Liver (tissue), 9 donors: ENCODE results near the gene LOXL3. TPM values are rescaled to one million over a fixed set of nuclear protein-coding genes. Genes with fewer than 3 reads are reported as not detected.

Experiments
- DNase-seq: peaks from one replicate; pipeline ENCODE4 v3.0.0-alpha.2; 2017; ENCODE audit warnings: low spot score
- H3K27ac ChIP-seq, 2 donors: one replicate each; pipeline ENCODE4 v1.7.0; 2013; ENCODE audit warnings: inconsistent platforms in 2 of 2, low read length in 2 of 2, control low read depth in 1 of 2, low read depth in 1 of 2, mild to moderate bottlenecking in 1 of 2
- H3K27me3 ChIP-seq, 4 donors: one replicate each; pipeline versions ENCODE4 v1.6.1 to v1.7.0; 2013; ENCODE audit warnings: low read length in 3 of 4, inconsistent platforms in 1 of 4, mild to moderate bottlenecking in 1 of 4, moderate library complexity in 1 of 4; ENCODE audit not compliant: control insufficient read depth in 4 of 4, insufficient read depth in 4 of 4
- H3K36me3 ChIP-seq, 4 donors: one replicate each; pipeline versions ENCODE4 v1.6.1 to v1.7.0; 2013; ENCODE audit warnings: low read length in 3 of 4, mild to moderate bottlenecking in 3 of 4, low read depth in 1 of 4, moderate library complexity in 1 of 4; ENCODE audit not compliant: control insufficient read depth in 4 of 4, insufficient read depth in 3 of 4
- H3K4me1 ChIP-seq, 4 donors: one replicate each; pipeline versions ENCODE4 v1.6.1 to v1.7.0; 2013; ENCODE audit warnings: low read length in 3 of 4, mild to moderate bottlenecking in 3 of 4, moderate library complexity in 1 of 4; ENCODE audit not compliant: control insufficient read depth in 4 of 4, insufficient read depth in 4 of 4
- H3K4me3 ChIP-seq, 3 donors: one replicate each; pipeline versions ENCODE4 v1.6.1 to v1.7.0; 2013; ENCODE audit warnings: low read length in 3 of 3, control low read depth in 1 of 3, low read depth in 1 of 3, mild to moderate bottlenecking in 1 of 3
- H3K9ac ChIP-seq, 2 donors: one replicate each; pipeline ENCODE4 v1.7.0; 2013; ENCODE audit warnings: low read length in 2 of 2, mild to moderate bottlenecking in 2 of 2, moderate library complexity in 2 of 2, control low read depth in 1 of 2, low read depth in 1 of 2
- H3K9me3 ChIP-seq, 4 donors: one replicate each; pipeline versions ENCODE4 v1.6.1 to v1.7.0; 2013; ENCODE audit warnings: low read length in 3 of 4; ENCODE audit not compliant: control insufficient read depth in 4 of 4
- CTCF ChIP-seq: fragments of 150-350 bp; IDR thresholded peaks from 2 replicates; pipeline ENCODE4 v1.5.1; 2017; ENCODE audit warnings: improper control_type of control experiment, low read depth, low read length; ENCODE audit not compliant: missing input control
- FOXA1 ChIP-seq: IDR thresholded peaks from 2 replicates; pipeline ENCODE4 v1.6.1; 2016; ENCODE audit warnings: antibody characterized with exemption
- FOXA2 ChIP-seq: IDR thresholded peaks from 2 replicates; pipeline ENCODE4 v1.6.1; 2016; ENCODE audit warnings: antibody characterized with exemption
- HNF4G ChIP-seq: IDR thresholded peaks from 2 replicates; pipeline ENCODE4 v1.6.1; 2016; ENCODE audit warnings: antibody characterized with exemption
- MAX ChIP-seq: IDR thresholded peaks from 2 replicates; pipeline ENCODE4 v1.6.1; 2016; ENCODE audit warnings: antibody characterized with exemption
- REST ChIP-seq: IDR thresholded peaks from 2 replicates; pipeline ENCODE4 v1.6.1; 2016; ENCODE audit warnings: antibody characterized with exemption, mild to moderate bottlenecking
- RXRA ChIP-seq, 2 donors: IDR thresholded peaks; 2 replicates each; pipeline ENCODE4 v1.6.1; 2017 to 2018; ENCODE audit warnings: antibody characterized with exemption in 2 of 2, mild to moderate bottlenecking in 1 of 2
- SP1 ChIP-seq: IDR thresholded peaks from 2 replicates; pipeline ENCODE4 v1.6.1; 2018; ENCODE audit warnings: antibody characterized with exemption, mild to moderate bottlenecking
- TAF1 ChIP-seq: conservative IDR thresholded peaks from 2 replicates; pipeline ENCODE4 v1.6.1; 2016; ENCODE audit warnings: antibody characterized with exemption, mild to moderate bottlenecking
- whole genome bisulfite sequencing: extraction: QIAGEN DNeasy Blood & Tissue Kit; methylation state at CpG from one replicate; pipeline ENCODE4 v1.1.7; 2013; 5-methylcytosine and 5-hydroxymethylcytosine counted together
- polyA plus RNA-seq, 2 donors: library from polyadenylated mRNA; stranded (reverse) in 1 of 2; unstranded in 1 of 2; fragments of 200-250 nt in 1 of 2; fragments of >200 nt in 1 of 2; fragmentation: Nextera tagmentation in 1 of 2; extraction: Ambion mirVana in 1 of 2; gene quantifications; one replicate each; pipeline versions ENCODE4 v1.2.1 to v1.2.3, GENCODE V29; 2013 to 2015
- total RNA-seq, 2 donors: library from RNA; depleted of rRNA; stranded (reverse); fragments of >200 nt; gene quantifications; one replicate each; pipeline ENCODE4 v1.2.3, GENCODE V29; 2014
- TF ChIP-seq, protein P1 (sequence below): IDR thresholded peaks from 2 replicates; pipeline ENCODE4 v1.6.1; 2016; ENCODE audit warnings: antibody characterized with exemption
- TF ChIP-seq, protein P2 (sequence below): IDR thresholded peaks from 2 replicates; pipeline ENCODE4 v1.6.1; 2016; ENCODE audit warnings: antibody characterized with exemption
- donor health status: healthy.
- donor health status: healthy.
- donor health status: healthy.
- donor health status: healthy.
- donor health status: healthy.

Gene LOXL3
- total and polyA plus RNA-seq, 4 donors: 0.31 to 2.8 (median 1.3) TPM

GRCh38 chr2:74538881-74539339, 14.8 kb downstream of the LOXL3 start:
- no peak for TF ChIP-seq REST
- no peak for TF ChIP-seq HNF4G
- no peak for TF ChIP-seq RXRA (IDR thresholded peaks at IDR 0.05)
- no peak for TF ChIP-seq SP1
- no peak for TF ChIP-seq FOXA1
- no peak for TF ChIP-seq CTCF
- TF ChIP-seq TAF1: no peak
- no peak for TF ChIP-seq MAX
- TF ChIP-seq, protein P1, sequence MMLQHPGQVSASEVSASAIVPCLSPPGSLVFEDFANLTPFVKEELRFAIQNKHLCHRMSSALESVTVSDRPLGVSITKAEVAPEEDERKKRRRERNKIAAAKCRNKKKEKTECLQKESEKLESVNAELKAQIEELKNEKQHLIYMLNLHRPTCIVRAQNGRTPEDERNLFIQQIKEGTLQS: no peak
- Histone ChIP-seq H3K9ac (no peak overlapping the region), H3K4me3 (no peak overlapping the region), H3K9me3 (no peaks in the 10 kb centered on the region), H3K4me1 (no peaks in the 10 kb centered on the region), H3K36me3 (no peaks in the 10 kb centered on the region), H3K27me3 (no peaks in the 10 kb centered on the region), H3K27ac (no peak overlapping the region)
- WGBS: 64% methylated on average over 7 of the region's 7 CpGs
- DNase-seq: no peak

DNA sequence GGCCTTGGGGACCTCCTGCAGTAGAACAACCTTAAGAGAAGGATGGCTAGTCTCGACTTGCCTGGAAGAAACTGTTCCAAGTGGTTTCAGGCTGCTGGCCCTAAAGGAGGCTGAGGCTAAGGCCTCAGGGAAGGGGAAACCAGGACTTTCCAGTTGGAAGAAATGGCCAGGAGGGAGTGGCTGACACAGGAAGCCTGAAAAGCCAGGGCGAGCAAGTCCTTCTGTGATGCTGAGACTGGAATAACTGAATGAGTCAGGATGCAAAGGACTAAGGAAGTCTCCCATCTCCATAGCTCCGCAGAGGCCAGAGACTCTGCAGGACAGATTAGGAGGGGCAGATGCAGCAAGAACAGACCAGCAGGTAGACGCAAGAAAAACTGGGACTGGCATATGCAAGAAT, 16.6 kb downstream of the LOXL3 start:
- H3K36me3 ChIP-seq: peaks cover 0 to 6% (median 0%) of the 10 kb centered on the region in 4 donors
- 72% methylated on average over 4 of the region's 4 CpGs for WGBS
- no peak overlapping the region for H3K27ac ChIP-seq
- no peaks in the 10 kb centered on the region for H3K27me3 ChIP-seq
- no peak overlapping the region for H3K4me3 ChIP-seq
- TF ChIP-seq SP1 (no peak), TAF1 (no peak), FOXA2 (no peak), MAX (no peak), RXRA (IDR thresholded peaks at IDR 0.05) (no peak), CTCF (no peak)
- TF ChIP-seq, protein P2, sequence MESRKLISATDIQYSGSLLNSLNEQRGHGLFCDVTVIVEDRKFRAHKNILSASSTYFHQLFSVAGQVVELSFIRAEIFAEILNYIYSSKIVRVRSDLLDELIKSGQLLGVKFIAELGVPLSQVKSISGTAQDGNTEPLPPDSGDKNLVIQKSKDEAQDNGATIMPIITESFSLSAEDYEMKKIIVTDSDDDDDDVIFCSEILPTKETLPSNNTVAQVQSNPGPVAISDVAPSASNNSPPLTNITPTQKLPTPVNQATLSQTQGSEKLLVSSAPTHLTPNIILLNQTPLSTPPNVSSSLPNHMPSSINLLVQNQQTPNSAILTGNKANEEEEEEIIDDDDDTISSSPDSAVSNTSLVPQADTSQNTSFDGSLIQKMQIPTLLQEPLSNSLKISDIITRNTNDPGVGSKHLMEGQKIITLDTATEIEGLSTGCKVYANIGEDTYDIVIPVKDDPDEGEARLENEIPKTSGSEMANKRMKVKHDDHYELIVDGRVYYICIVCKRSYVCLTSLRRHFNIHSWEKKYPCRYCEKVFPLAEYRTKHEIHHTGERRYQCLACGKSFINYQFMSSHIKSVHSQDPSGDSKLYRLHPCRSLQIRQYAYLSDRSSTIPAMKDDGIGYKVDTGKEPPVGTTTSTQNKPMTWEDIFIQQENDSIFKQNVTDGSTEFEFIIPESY: no peak
- DNase-seq: no peak
- H3K9me3 ChIP-seq: no peaks in the 10 kb centered on the region
- H3K4me1 ChIP-seq: no peaks in the 10 kb centered on the region
- no peak overlapping the region for H3K9ac ChIP-seq
